ENCODE measurements around the gene CCDC88B.

CCDC88B gene, protein sequence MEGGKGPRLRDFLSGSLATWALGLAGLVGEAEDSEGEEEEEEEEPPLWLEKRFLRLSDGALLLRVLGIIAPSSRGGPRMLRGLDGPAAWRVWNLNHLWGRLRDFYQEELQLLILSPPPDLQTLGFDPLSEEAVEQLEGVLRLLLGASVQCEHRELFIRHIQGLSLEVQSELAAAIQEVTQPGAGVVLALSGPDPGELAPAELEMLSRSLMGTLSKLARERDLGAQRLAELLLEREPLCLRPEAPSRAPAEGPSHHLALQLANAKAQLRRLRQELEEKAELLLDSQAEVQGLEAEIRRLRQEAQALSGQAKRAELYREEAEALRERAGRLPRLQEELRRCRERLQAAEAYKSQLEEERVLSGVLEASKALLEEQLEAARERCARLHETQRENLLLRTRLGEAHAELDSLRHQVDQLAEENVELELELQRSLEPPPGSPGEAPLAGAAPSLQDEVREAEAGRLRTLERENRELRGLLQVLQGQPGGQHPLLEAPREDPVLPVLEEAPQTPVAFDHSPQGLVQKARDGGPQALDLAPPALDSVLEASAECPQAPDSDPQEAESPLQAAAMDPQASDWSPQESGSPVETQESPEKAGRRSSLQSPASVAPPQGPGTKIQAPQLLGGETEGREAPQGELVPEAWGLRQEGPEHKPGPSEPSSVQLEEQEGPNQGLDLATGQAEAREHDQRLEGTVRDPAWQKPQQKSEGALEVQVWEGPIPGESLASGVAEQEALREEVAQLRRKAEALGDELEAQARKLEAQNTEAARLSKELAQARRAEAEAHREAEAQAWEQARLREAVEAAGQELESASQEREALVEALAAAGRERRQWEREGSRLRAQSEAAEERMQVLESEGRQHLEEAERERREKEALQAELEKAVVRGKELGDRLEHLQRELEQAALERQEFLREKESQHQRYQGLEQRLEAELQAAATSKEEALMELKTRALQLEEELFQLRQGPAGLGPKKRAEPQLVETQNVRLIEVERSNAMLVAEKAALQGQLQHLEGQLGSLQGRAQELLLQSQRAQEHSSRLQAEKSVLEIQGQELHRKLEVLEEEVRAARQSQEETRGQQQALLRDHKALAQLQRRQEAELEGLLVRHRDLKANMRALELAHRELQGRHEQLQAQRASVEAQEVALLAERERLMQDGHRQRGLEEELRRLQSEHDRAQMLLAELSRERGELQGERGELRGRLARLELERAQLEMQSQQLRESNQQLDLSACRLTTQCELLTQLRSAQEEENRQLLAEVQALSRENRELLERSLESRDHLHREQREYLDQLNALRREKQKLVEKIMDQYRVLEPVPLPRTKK (N-terminal part only)

DNA sequence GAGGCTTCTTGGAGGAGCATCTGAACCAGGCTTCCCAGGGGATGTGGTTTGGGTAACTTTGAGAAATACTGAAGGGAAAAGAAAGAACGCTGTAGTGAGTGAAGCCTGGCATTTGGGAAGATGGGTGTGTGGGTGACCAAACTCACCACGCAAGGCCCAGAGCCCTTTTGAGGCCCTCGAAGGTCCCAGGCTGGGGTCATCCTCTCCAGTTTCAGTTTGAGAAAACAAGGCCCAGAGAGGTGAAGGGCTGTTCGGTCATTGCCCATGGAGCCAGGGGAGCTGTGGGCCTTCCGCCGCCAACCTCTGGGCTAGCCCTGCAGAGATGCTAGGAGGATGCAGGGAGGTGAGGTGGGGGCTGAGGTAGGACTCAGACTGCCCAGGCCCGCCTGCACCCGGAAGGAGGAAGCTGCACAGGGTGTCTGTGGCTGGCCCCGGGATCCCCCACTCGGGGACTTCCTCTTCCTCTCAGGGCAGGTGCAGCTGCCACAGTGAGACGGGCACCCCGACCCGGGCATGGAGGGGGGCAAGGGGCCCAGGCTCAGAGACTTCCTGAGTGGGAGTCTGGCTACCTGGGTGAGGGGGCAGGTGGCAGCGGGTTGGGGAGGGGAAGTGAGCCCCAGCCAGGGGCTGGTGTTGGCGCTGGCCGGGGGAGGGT lies at the start of gene CCDC88B:
CCDC88B (plus strand) TSS at position 451 of the 655 bp plus-strand sequence; CDS start at position 514, 63 bp downstream.
- no peak for DNase-seq (ENCODE audit: low spot score)

DNA sequence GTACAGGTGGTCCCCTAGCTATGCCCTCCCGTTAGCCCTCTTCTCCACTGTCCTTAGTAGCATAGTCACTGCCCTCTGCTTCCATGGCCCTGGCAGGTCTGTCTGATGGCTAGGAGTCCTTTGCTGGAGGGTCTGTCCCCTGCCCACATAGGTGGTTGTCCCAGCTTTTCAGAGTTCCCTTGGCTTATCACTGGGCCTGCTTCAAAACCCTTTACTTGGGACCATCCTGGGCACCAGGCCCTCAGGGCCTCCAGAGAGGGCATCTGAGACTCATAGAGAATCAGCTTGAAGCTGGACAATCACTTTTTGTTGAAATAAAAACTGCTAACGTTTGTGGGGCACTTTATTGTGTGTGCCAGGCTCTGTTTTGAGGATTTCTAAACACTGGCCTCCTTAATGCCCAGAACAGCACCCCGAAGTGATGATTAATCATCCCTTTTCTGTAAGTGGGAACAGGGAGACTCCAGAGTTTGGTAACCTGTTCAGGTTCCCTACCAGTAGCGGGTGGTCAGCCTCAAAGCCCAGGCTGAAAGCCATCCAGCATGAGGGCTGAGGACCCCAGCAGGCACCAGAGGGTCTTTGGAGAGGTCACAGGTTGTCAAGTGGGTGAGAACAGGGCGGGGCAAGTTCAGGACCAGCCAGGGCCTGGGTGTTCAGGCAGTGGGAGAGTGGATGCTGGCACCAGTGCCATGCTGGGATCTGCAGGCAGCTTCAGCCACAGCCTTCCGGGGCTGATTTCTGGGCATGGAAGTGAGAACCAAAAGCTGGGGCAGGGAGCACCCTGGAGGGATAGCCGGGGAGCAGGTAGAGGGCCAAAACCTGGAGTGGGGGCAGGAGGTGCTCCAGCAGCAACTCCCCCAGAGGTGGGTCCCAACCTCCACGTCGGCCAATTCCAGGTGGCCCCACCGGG lies 49.4 kb upstream of the CCDC88B start:
- no peak for DNase-seq (ENCODE audit: low spot score)

DNA sequence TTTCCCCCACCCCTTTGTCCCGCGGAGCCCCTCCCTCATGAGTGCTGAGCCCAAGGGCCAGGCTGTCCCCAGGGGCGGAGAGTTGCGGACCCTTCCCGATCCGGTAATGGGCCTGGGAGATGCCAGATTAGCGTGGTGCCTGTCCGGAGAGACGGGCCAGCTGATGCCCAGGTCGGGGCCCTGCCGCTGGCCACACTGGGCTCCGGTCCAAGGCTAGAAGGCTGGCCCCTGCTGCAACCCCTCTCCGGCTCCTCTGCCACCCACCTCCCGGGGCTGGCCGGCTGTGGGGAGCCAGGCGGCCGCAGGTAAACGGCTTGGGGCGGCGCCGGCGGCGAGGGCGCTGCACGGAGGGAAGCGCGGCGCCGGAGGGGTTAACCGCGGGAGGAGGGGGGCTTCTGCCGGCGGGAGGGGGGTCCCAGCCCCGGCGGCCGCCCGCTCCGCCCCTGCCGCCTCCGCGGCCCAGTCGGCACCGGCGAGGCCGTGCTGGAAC lies 48.7 kb upstream of the CCDC88B start, which contains the start of gene KCNK4:
KCNK4 (plus strand) TSS at position 41 of the 490 bp plus-strand sequence. CDS start 1,717 bp downstream, outside the sequence.
- DNase-seq (ENCODE audit: low spot score), result no peak

DNA sequence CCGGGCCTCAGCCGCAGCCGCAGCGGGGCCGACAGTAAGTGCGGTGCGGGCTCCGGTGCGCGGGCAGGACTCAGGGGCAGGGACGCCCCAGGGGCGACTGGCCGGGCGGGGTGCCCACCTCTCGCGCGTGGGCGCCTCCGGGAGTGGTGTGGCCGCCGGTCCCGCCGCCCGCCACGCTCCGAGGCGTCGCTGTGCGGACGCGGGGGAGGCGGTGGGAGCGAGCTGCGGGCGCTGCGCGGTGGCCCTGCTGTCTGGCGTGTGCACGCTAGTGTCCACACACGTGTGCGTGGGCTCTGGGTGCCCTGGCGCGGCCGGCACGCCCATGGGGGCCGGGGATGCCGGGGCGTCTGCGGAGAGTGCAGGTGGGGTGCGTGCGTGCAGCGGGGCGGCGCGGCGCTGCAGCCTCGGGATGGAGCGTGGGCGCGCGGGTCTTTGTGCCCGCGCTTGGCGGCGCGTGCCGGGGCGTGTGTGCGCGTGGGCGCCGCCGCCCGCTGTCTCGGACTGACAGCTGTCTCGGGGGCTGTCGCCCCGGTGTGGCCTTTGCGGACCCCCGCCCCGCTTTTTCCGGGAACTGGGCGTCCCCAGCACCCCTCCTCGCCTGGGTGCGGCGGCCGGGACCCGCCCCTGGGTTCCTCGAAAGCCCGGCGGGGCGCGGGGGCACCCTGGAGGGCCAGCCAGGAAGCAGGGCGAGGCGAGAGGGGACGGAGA lies 48.1 kb upstream of the CCDC88B start:
- DNase-seq (ENCODE audit: low spot score), result no peak

DNA sequence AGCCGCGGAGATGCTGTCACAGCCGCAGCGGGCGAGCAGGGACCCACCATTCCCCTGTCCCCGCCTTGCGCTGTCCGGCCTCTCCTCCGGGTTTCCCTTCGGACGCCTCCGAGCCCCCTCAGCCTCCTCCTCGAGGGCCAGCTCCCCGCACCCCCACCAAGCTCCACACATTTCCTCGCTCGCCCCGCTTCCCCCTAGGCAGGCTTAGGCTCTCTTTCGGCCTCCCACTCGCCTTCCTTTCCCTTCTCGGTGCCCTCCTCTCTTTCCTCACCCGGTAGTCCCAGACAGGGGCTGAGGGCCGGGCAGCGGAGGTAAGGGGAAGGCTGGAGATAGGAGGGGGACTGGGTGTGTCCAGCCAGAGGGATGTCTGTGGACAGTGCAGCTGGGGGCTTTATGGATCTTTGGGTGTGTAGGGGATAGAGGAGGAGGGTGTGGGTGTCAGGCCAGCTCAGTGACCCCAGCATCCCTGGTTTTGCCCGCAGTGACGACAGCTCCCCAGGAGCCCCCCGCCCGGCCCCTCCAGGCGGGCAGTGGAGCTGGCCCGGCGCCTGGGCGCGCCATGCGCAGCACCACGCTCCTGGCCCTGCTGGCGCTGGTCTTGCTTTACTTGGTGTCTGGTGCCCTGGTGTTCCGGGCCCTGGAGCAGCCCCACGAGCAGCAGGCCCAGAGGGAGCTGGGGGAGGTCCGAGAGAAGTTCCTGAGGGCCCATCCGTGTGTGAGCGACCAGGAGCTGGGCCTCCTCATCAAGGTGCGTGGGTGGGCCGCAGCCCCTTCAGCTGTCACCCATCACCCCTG lies 47.3 kb upstream of the CCDC88B start:
- DNase-seq (ENCODE audit: low spot score), result no peak

DNA sequence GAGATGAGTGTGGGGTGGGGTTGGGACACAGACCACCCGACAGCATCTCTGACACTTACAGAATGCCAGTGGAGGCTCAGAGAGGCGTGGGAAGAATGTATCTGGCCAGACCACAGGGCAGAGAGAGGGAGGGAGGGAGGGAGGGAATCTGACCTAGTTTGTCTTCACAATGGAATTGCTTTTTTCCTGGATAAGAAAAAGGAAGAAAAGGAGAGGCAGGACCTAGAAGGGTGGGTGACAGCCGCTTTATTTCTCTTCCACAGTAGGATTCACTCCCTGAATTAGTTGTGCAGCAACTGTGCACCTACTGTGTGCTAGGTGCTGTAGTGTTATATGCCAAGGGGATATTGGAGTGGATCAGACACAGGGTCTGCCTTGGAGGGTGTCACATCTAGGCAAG lies 45.2 kb upstream of the CCDC88B start:
- DNase-seq (ENCODE audit: low spot score), result peak; percentile 70

DNA sequence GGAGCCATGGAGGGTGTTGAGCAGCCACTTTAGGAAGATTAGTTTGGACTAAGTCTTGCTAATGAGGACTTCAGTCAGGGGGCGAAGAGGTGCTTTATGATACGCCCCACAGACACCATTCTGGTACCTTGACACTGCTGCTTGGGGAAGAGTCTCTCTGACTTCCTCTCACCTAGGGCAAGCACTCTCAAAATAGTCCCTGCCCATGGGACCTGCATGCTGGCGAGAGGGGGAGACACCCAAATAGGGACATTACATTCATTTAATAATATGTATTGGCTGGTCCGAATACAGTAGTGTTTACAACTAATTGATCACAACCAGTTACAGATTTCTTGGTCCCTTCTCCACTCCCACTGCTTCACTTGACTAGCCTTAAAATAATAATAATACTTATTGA lies 44.2 kb upstream of the CCDC88B start:
- no peak for DNase-seq (ENCODE audit: low spot score)

DNA sequence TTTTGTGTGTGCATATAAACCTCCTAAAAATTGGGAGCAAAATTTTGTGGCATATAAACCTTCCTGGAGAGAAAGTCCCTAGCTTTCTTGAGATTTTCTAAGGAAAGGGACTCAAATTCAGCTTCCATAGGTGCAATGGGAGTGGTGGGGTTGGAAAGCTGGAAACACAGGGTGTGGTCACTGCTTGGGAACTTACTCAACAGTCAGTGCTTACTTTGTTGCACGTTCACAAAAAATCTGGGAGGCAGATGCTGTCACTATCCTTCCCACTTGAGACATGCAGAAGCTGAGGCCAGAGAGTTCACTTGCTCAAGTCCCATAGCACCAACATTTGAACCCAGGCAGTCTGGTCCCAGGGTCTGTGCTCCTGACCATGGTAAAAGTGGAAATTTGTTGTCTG lies 43.8 kb upstream of the CCDC88B start:
- peak; percentile 44 for DNase-seq (ENCODE audit: low spot score)

DNA sequence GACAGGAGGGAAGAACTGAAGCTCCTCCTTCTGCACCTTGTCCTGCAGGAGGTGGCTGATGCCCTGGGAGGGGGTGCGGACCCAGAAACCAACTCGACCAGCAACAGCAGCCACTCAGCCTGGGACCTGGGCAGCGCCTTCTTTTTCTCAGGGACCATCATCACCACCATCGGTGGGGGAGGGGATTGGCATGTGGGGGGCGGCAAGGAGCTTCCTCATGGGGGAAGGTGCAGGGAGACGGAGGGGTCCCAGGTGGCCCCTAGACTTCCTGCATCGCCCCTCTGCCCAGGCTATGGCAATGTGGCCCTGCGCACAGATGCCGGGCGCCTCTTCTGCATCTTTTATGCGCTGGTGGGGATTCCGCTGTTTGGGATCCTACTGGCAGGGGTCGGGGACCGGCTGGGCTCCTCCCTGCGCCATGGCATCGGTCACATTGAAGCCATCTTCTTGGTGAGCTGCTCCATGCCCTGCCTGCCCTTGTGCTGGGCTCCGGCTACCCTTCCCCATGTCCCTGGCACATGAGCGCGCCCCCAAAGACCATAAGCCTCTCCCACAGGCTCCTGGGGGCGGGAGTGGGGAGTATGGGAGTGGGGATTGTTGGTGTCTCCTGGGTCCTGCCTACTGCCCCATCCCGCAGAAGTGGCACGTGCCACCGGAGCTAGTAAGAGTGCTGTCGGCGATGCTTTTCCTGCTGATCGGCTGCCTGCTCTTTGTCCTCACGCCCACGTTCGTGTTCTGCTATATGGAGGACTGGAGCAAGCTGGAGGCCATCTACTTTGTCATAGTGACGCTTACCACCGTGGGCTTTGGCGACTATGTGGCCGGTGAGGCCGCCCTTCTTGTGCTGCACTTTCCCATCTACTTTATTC lies 42.9 kb upstream of the CCDC88B start:
- DNase-seq (ENCODE audit: low spot score), result no peak

DNA sequence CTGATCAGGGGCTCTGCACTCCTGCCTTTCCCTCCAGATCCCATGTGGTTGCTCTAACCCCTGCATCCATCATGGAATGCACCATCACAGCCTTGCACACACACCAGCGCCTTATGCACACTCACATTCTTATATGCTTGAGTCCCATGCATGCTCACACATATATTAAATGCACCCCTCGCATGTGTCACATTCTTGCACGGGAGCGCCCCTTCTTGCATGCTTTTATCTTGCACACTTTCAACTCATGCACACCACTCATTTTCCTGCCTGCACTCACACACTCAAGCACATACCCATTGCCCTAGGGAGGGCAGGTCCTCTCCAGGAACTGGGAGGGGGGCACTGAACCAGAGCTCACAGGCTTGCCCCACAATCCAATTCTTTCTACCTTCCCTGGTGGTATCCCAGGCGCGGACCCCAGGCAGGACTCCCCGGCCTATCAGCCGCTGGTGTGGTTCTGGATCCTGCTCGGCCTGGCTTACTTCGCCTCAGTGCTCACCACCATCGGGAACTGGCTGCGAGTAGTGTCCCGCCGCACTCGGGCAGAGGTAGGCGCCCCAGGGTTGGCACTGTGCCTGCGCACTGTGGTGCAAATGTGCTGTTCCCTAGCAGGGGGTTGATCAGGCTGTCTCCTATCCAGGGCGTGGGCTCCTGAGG lies 42.2 kb upstream of the CCDC88B start:
- no peak for DNase-seq (ENCODE audit: low spot score)

DNA sequence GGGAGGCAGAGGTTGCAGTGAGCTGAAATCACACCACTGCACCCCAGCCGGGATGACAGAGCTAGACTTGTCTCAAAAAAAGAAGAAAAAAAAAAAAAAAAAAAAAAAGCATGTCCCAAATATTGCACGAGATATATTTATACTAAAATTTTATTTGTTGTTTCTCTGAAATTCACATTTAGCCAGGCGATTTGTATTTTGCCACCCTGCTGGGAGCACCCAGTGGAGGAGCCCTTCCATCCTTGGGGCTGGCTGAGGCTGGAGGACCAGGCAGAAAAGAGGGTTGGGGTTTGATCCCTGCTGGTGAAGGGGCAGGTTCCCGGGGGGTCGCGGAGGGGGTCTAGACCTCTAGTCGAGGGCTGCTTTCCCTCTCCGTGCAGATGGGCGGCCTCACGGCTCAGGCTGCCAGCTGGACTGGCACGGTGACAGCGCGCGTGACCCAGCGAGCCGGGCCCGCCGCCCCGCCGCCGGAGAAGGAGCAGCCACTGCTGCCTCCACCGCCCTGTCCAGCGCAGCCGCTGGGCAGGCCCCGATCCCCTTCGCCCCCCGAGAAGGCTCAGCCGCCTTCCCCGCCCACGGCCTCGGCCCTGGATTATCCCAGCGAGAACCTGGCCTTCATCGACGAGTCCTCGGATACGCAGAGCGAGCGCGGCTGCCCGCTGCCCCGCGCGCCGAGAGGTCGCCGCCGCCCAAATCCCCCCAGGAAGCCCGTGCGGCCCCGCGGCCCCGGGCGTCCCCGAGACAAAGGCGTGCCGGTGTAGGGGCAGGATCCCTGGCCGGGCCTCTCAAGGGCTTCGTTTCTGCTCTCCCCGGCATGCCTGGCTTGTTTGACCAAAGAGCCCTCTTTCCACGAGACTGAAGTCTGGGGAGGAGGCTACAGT lies 40.8 kb upstream of the CCDC88B start:
- peak; percentile 68 for DNase-seq (ENCODE audit: low spot score)

DNA sequence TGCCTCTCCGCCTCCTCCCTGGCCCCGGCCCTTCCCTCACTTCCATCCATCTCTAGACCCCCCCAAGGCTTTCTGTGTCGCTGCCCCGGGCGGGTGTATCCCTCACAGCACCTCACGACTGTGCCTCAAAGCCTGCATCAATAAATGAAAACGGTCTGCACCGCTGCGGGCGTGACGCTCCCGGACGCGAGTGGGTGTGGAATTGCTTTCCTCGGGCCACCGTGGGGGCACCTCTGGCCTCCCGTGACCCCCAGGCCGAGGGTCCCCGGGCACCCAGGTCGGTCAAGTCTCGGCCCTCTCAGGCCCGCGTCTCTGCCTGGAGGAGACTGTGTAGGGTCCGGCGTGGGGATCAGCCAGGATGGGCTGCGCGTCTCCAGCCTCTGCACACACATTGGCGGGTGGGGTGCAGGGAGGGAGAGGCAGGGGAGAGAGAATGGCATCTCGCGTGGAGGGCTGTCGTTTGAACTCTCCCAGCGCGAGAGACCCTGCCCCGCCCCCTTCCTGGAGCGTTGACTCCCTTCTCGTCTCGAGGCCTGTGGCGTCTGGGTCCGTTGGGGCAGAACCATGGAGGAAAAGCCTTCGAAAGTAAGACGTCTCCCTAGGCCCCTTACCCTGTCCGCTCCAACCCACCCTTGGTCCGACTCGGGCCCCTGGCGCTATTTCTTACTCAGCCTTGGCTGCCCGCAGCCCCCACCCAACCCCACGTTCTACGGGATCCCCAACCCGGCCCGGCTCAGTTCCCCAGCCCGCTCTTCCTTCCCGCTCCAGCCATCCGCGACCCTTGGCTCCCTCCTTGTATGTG lies 40.0 kb upstream of the CCDC88B start, which contains the start of gene CATSPERZ:
CATSPERZ (plus strand) TSS at position 512 of the 802 bp plus-strand sequence; CDS start at position 565, 53 bp downstream.
- DNase-seq (ENCODE audit: low spot score), result no peak

DNA sequence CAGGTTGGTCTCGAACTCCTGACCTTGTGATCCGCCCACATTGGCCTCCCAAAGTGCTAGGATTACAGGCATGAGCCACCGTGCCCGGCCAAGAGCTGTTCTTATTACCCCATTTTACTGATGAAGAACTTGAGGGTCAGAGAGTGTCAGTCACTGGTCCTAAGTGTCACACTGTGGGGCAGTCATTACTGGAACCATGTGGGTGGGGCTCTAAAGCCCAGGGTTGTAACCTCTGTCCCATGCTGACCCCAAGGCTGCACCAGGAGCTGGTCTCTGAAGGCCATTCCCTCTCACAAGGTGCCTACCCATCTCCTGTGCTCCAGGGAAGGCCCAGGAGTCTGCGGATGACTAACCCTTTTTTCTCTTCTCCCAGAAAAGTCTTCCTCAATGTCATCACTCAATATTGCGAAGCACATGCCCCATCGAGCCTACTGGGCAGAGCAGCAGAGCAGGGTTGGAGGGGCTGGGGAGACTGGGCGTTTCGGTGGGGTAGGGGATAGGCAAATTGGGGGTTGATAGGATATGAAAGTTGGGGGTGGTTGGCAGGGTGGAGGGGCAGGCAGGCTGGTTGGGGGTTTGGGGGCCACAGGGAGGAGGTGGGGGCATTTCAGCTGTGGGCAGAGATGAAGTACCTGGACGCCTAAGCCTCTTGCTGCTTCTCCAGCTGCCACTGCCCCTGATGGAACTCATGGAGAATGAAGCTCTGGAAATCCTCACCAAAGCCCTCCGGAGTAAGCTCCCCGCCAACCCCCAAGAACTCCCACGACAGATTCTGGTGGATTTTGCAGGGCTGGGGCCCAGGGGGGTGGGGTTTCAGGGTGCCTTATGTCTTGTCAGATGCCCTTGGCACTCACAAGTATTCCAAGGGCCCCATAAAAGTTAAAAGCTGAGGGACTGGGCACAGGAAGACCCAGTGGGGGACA lies 36.6 kb upstream of the CCDC88B start:
- DNase-seq (ENCODE audit: low spot score), result no peak

DNA sequence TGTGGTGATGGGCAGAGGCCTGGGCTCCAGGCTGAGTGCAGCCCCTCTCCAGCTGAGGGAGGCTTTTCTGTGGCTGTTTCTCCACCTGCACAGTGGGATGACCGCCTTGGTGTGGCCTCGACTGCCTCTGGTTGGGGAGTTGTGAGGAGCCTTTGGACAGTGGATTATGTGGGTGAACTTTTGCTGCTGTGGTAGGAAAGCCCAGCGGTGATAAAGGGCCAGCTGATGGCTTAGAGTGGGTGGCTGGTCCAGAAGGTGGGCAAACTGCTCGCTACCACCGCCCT lies 36.0 kb upstream of the CCDC88B start:
- DNase-seq (ENCODE audit: low spot score), result no peak
